ENCODE results near the gene WARS2. TPM values are rescaled to one million over a fixed set of nuclear protein-coding genes. Genes with fewer than 3 reads are reported as not detected.

The WARS2 gene
- total RNA-seq, 2 donors from 2014 or later: 9.9 to 11.8 TPM

- TF ChIP-seq, protein P1, sequence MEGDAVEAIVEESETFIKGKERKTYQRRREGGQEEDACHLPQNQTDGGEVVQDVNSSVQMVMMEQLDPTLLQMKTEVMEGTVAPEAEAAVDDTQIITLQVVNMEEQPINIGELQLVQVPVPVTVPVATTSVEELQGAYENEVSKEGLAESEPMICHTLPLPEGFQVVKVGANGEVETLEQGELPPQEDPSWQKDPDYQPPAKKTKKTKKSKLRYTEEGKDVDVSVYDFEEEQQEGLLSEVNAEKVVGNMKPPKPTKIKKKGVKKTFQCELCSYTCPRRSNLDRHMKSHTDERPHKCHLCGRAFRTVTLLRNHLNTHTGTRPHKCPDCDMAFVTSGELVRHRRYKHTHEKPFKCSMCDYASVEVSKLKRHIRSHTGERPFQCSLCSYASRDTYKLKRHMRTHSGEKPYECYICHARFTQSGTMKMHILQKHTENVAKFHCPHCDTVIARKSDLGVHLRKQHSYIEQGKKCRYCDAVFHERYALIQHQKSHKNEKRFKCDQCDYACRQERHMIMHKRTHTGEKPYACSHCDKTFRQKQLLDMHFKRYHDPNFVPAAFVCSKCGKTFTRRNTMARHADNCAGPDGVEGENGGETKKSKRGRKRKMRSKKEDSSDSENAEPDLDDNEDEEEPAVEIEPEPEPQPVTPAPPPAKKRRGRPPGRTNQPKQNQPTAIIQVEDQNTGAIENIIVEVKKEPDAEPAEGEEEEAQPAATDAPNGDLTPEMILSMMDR (conservative IDR thresholded peaks at IDR 0.05): no peak
- H3K4me1 Mint-ChIP-seq: peaks cover 34% of the 10 kb centered on the region
- Histone ChIP-seq H3K27me3 (ENCODE audit: control insufficient read depth, insufficient read depth, low read length, poor library complexity, severe bottlenecking) (peaks cover 100% of the 10 kb centered on the region), H3K9me3 (ENCODE audit: control insufficient read depth, low read length) (no peaks in the 10 kb centered on the region), H3K36me3 (ENCODE audit: control insufficient read depth, insufficient read depth, low read length) (no peaks in the 10 kb centered on the region), H3K4me3 (ENCODE audit: low read length) (no peak overlapping the region), H3K27ac (ENCODE audit: low read depth, low read length) (no peak overlapping the region), H3K9ac (ENCODE audit: extremely low read depth, low read length, poor library complexity, severe bottlenecking) (no peak overlapping the region), H3K4me1 (ENCODE audit: control insufficient read depth, insufficient read depth, low read length) (peaks cover 2% of the 10 kb centered on the region)
- WGBS, 2 experiments (ENCODE audit: insufficient coverage in 1 of 2, insufficient read length in 1 of 2): 56 to 88% methylated on average over 19 to 26 of the region's 26 CpGs
- DNase-seq: no peak
- H3K4me3 Mint-ChIP-seq: peak overlapping the region; percentile 38
- H3K27me3 Mint-ChIP-seq (ENCODE audit: insufficient read depth): peaks cover 100% of the 10 kb centered on the region
- no peaks in the 10 kb centered on the region for H3K9me3 Mint-ChIP-seq
- H3K27ac Mint-ChIP-seq: no peak overlapping the region
- no peaks in the 10 kb centered on the region for H3K36me3 Mint-ChIP-seq (ENCODE audit: low read depth)
Measured at GRCh38 chr1:118982821-118983557, 157.5 kb downstream of the WARS2 start.

DNA sequence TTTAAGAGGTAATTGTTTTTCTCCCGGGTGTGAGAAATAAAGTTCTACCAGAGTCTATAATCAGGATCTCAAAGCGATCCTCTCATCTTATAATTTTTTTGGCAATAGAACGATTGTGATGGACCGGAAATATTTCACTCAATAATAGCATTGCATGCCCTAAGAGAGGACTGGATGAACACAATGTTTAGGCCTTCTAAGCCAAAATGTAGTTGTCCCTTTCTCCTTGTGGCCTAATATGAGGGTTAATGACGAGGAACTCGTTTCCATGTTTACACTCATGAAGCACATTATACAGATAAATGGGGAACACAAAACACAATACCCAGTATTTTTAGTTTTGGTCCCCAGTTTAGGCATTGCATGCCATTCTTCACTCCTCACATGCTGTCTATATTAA is 158.2 kb downstream of the WARS2 start:
- H3K9me3 ChIP-seq (ENCODE audit: control insufficient read depth, low read length): no peaks in the 10 kb centered on the region
- no peak overlapping the region for H3K9ac ChIP-seq (ENCODE audit: extremely low read depth, low read length, poor library complexity, severe bottlenecking)
- no peak for DNase-seq
- 92 to 98% methylated on average over 5 to 6 of the region's 6 CpGs for WGBS, 2 experiments (ENCODE audit: insufficient coverage in 1 of 2, insufficient read length in 1 of 2)
- Mint-ChIP-seq H3K9me3 (no peaks in the 10 kb centered on the region), H3K4me1 (peaks cover 33% of the 10 kb centered on the region), H3K27ac (no peak overlapping the region), H3K36me3 (ENCODE audit: low read depth) (no peaks in the 10 kb centered on the region), H3K27me3 (ENCODE audit: insufficient read depth) (peaks cover 100% of the 10 kb centered on the region), H3K4me3 (no peak overlapping the region)
- no peaks in the 10 kb centered on the region for H3K36me3 ChIP-seq (ENCODE audit: control insufficient read depth, insufficient read depth, low read length)
- TF ChIP-seq, protein P1 (conservative IDR thresholded peaks at IDR 0.05): no peak
- peaks cover 2% of the 10 kb centered on the region for H3K4me1 ChIP-seq (ENCODE audit: control insufficient read depth, insufficient read depth, low read length)
- no peak overlapping the region for H3K27ac ChIP-seq (ENCODE audit: low read depth, low read length)
- H3K4me3 ChIP-seq (ENCODE audit: low read length): no peak overlapping the region
- H3K27me3 ChIP-seq (ENCODE audit: control insufficient read depth, insufficient read depth, low read length, poor library complexity, severe bottlenecking): peaks cover 100% of the 10 kb centered on the region

DNA sequence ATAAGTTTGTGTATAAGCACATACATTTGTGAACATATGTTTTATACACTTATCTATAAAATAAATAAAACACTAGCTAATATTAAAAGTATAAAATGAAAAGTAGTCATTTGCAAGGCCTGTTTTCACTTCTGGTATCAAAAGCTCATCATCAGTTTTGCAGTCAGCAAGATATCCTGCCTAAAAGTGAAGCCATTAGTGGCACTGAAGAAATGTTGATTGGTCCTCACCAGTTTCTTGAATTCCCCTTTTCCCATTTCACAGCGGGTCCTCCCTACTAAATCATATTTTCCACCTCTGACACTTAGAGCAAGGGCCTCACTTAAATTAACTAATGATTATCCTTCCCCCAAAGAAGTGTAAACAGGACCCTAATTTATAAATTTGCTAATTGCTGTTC is 159.0 kb downstream of the WARS2 start:
- 79 to 100% methylated on average over 1 of the region's 1 CpG for WGBS, 2 experiments (ENCODE audit: insufficient coverage in 1 of 2, insufficient read length in 1 of 2)
- no peaks in the 10 kb centered on the region for H3K36me3 Mint-ChIP-seq (ENCODE audit: low read depth)
- H3K9ac ChIP-seq (ENCODE audit: extremely low read depth, low read length, poor library complexity, severe bottlenecking): no peak overlapping the region
- no peaks in the 10 kb centered on the region for H3K9me3 Mint-ChIP-seq
- no peaks in the 10 kb centered on the region for H3K4me1 ChIP-seq (ENCODE audit: control insufficient read depth, insufficient read depth, low read length)
- no peaks in the 10 kb centered on the region for H3K9me3 ChIP-seq (ENCODE audit: control insufficient read depth, low read length)
- H3K27me3 Mint-ChIP-seq (ENCODE audit: insufficient read depth): peaks cover 100% of the 10 kb centered on the region
- H3K4me3 ChIP-seq (ENCODE audit: low read length): no peak overlapping the region
- H3K27ac ChIP-seq (ENCODE audit: low read depth, low read length): no peak overlapping the region
- no peaks in the 10 kb centered on the region for H3K36me3 ChIP-seq (ENCODE audit: control insufficient read depth, insufficient read depth, low read length)
- DNase-seq: no peak
- H3K27me3 ChIP-seq (ENCODE audit: control insufficient read depth, insufficient read depth, low read length, poor library complexity, severe bottlenecking): peaks cover 96% of the 10 kb centered on the region
- H3K4me3 Mint-ChIP-seq: no peak overlapping the region
- H3K27ac Mint-ChIP-seq: no peak overlapping the region
- TF ChIP-seq, protein P1 (conservative IDR thresholded peaks at IDR 0.05): no peak
- peaks cover 31% of the 10 kb centered on the region for H3K4me1 Mint-ChIP-seq

Other genes starting within 250 kb of the WARS2 start
- gene TBX15, start 152.3 kb downstream of the WARS2 start, total RNA-seq: under 1 TPM in 1 of 2 donors, not detected in 1; 0.09 TPM
- gene HAO2, start 228.1 kb upstream of the WARS2 start, total RNA-seq: not detected